HEK293 (cell line): ENCODE measurements around the gene TLX3.

Experiments used
- BCL11B ChIP-seq: fragments of 450-650 bp; formaldehyde crosslinking; IDR thresholded peaks from 2 replicates; pipeline ENCODE4 v1.5.1; 2016; ENCODE audit warnings: low read depth, missing biosample characterization, missing genetic modification characterization
- EGR2 ChIP-seq: fragments of 450-650 bp; formaldehyde crosslinking; IDR thresholded peaks from 2 replicates; pipeline ENCODE4 v1.5.1; 2016; ENCODE audit warnings: low read depth, missing biosample characterization, missing genetic modification characterization
- HOXC10 ChIP-seq: sonication (generic); formaldehyde crosslinking; IDR thresholded peaks from 2 replicates; pipeline ENCODE4 v1.8.1; 2023; ENCODE audit warnings: mild to moderate bottlenecking, missing genetic modification reagents
- KLF1 ChIP-seq: fragments of 450-650 bp; formaldehyde crosslinking; IDR thresholded peaks from 2 replicates; pipeline ENCODE4 v1.5.1; 2016; ENCODE audit warnings: missing biosample characterization, missing genetic modification characterization
- MYNN ChIP-seq: fragments of 450-650 bp; formaldehyde crosslinking; IDR thresholded peaks from 2 replicates; pipeline ENCODE4 v1.5.1; 2016; ENCODE audit warnings: missing biosample characterization, missing genetic modification characterization, borderline replicate concordance
- MZF1 ChIP-seq: fragments of 450-650 bp; formaldehyde crosslinking; IDR thresholded peaks from 2 replicates; pipeline ENCODE4 v1.5.1; 2017; ENCODE audit warnings: missing biosample characterization, missing genetic modification characterization, borderline replicate concordance
- YY2 ChIP-seq: fragments of 450-650 bp; formaldehyde crosslinking; IDR thresholded peaks from 2 replicates; pipeline ENCODE4 v1.5.1; 2016; ENCODE audit warnings: missing biosample characterization, missing genetic modification characterization
- ZFP37 ChIP-seq: fragments of 450-650 bp; formaldehyde crosslinking; IDR thresholded peaks from 2 replicates; pipeline ENCODE4 v1.5.1; 2016; ENCODE audit warnings: missing biosample characterization, missing genetic modification characterization
- ZNF112 ChIP-seq: fragments of 450-650 bp; formaldehyde crosslinking; IDR thresholded peaks from 2 replicates; pipeline ENCODE4 v1.5.0; 2017; ENCODE audit warnings: missing biosample characterization, missing genetic modification characterization
- ZNF132 ChIP-seq: fragments of 450-650 bp; formaldehyde crosslinking; IDR thresholded peaks from 2 replicates; pipeline ENCODE4 v1.5.1; 2017; ENCODE audit warnings: missing biosample characterization, missing genetic modification characterization, borderline replicate concordance
- ZNF157 ChIP-seq: fragments of 450-650 bp; formaldehyde crosslinking; IDR thresholded peaks from 2 replicates; pipeline ENCODE4 v1.5.1; 2016; ENCODE audit warnings: missing biosample characterization, missing genetic modification characterization
- ZNF248 ChIP-seq: fragments of 450-650 bp; formaldehyde crosslinking; IDR thresholded peaks from 2 replicates; pipeline ENCODE4 v1.5.1; 2017; ENCODE audit warnings: missing biosample characterization, missing genetic modification characterization
- ZNF274 ChIP-seq, 2 experiments: fragments of 200-500 bp in 1 of 2; fragments of 450-650 bp in 1 of 2; sonication (Bioruptor generic) in 1 of 2; formaldehyde crosslinking in 1 of 2; IDR thresholded peaks; 2 replicates each; pipeline versions ENCODE4 v1.5.1 to v1.6.1; 2014 to 2016; ENCODE audit warnings: borderline replicate concordance in 1 of 2, inconsistent platforms in 1 of 2, low read length in 1 of 2, missing biosample characterization in 1 of 2, missing genetic modification characterization in 1 of 2
- ZNF354C ChIP-seq: fragments of 450-650 bp; formaldehyde crosslinking; IDR thresholded peaks from 2 replicates; pipeline ENCODE4 v1.5.1; 2016; ENCODE audit warnings: missing biosample characterization, missing genetic modification characterization, low read depth, borderline replicate concordance
- ZNF366 ChIP-seq: fragments of 450-650 bp; formaldehyde crosslinking; conservative IDR thresholded peaks from 2 replicates; pipeline ENCODE4 v1.5.1; 2016; ENCODE audit warnings: missing biosample characterization, missing genetic modification characterization
- ZNF501 ChIP-seq: fragments of 450-650 bp; formaldehyde crosslinking; IDR thresholded peaks from 2 replicates; pipeline ENCODE4 v1.5.1; 2016; ENCODE audit warnings: missing biosample characterization, missing genetic modification characterization
- ZNF529 ChIP-seq: fragments of 450-650 bp; formaldehyde crosslinking; IDR thresholded peaks from 2 replicates; pipeline ENCODE4 v1.5.1; 2017; ENCODE audit warnings: missing genetic modification characterization, missing biosample characterization; ENCODE audit not compliant: insufficient replicate concordance
- ZNF548 ChIP-seq: fragments of 450-650 bp; formaldehyde crosslinking; IDR thresholded peaks from 2 replicates; pipeline ENCODE4 v1.5.1; 2016; ENCODE audit warnings: missing biosample characterization, missing genetic modification characterization
- ZNF555 ChIP-seq: fragments of 450-650 bp; formaldehyde crosslinking; conservative IDR thresholded peaks from 2 replicates; pipeline ENCODE4 v1.5.1; 2017; ENCODE audit warnings: missing biosample characterization, mild to moderate bottlenecking, missing genetic modification characterization, inconsistent platforms
- ZNF610 ChIP-seq: fragments of 450-650 bp; formaldehyde crosslinking; IDR thresholded peaks from 2 replicates; pipeline ENCODE4 v1.5.1; 2016; ENCODE audit warnings: missing biosample characterization, missing genetic modification characterization, borderline replicate concordance
- ZNF629 ChIP-seq: fragments of 450-650 bp; formaldehyde crosslinking; IDR thresholded peaks from 2 replicates; pipeline ENCODE4 v1.5.1; 2017; ENCODE audit warnings: missing biosample characterization, missing genetic modification characterization
- ZNF664 ChIP-seq: fragments of 450-650 bp; formaldehyde crosslinking; IDR thresholded peaks from 2 replicates; pipeline ENCODE4 v1.5.1; 2016; ENCODE audit warnings: missing biosample characterization, missing genetic modification characterization
- ZSCAN30 ChIP-seq: fragments of 450-650 bp; IDR thresholded peaks from 2 replicates; pipeline ENCODE4 v1.5.1; 2018; ENCODE audit warnings: missing biosample characterization, mild to moderate bottlenecking, missing genetic modification characterization, moderate library complexity
- ZXDB ChIP-seq: fragments of 450-650 bp; formaldehyde crosslinking; IDR thresholded peaks from 2 replicates; pipeline ENCODE4 v1.5.1; 2016; ENCODE audit warnings: missing biosample characterization, missing genetic modification characterization
- TF ChIP-seq, protein P1 (sequence below): fragments of 450-650 bp; formaldehyde crosslinking; IDR thresholded peaks from 2 replicates; pipeline ENCODE4 v1.5.1; 2016; ENCODE audit warnings: missing biosample characterization, missing genetic modification characterization
- TF ChIP-seq, protein P2 (sequence below): fragments of 450-650 bp; formaldehyde crosslinking; IDR thresholded peaks from 2 replicates; pipeline ENCODE4 v1.5.1; 2016; ENCODE audit warnings: missing biosample characterization, missing genetic modification characterization
- TF ChIP-seq, protein P3 (sequence below): fragments of 450-650 bp; formaldehyde crosslinking; IDR thresholded peaks from 2 replicates; pipeline ENCODE4 v1.5.1; 2016; ENCODE audit warnings: missing biosample characterization, missing genetic modification characterization
- TF ChIP-seq, protein P4 (sequence below): fragments of 450-650 bp; formaldehyde crosslinking; IDR thresholded peaks from 2 replicates; pipeline ENCODE4 v1.5.1; 2016; ENCODE audit warnings: missing biosample characterization, missing genetic modification characterization
- TF ChIP-seq, protein P5 (sequence below): fragments of 450-650 bp; formaldehyde crosslinking; IDR thresholded peaks from 2 replicates; pipeline ENCODE4 v1.5.1; 2017; ENCODE audit warnings: missing biosample characterization, missing genetic modification characterization

The TLX3 gene

DNA sequence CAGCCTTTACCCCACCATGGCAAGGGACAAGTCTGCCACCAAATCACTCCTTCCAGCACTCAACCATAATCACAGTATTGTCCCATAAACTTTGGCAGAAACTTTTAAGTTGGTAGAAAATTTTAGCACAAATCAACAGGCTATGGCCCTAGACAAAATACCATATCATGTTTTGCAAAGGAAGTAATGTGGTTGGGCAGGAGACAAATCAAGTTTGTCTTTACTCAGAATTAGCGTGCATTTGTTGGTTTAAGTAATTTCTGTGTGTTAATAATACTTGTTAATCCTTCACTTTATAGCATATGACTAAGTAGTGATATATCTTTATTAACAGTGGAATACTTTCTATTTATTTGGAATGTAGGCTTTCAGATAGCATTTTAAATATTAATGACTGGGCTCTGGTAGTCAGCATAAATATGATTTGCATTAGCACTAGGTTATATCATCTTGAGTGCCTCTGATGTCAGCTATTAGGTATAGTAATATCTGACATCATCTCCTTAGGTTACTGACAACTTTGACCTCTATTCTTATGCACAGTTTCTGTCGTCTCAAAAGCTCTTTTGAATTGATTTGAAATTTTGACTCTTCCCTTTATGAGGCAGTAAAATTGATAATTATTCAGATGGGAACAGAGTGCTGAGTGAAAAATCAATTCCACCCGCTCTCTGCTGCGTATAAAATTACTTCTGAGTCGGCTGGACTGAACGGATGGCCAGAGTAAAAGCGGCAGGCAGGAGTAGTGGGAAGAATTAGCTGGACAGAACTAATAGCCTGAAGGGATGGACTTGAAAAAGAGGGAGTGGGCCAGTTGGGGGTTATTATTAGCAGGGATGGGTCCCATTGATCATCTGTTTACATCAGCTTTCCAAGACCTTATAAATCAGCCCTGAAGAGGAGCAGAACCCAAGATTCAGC, 40.1 kb upstream of the TLX3 start (continued):
- TF ChIP-seq KLF1 (tag by site-specific recombination) = no peak
- TF ChIP-seq ZNF248 = no peak
- peak; percentile 87 for TF ChIP-seq ZNF629 (tag by site-specific recombination)
- TF ChIP-seq ZSCAN30 (tag by site-specific recombination) = no peak
- TF ChIP-seq ZNF548 = no peak
- TF ChIP-seq BCL11B (tag by site-specific recombination) = no peak
- no peak for TF ChIP-seq ZNF132 (tag by site-specific recombination)
- TF ChIP-seq, protein P1, sequence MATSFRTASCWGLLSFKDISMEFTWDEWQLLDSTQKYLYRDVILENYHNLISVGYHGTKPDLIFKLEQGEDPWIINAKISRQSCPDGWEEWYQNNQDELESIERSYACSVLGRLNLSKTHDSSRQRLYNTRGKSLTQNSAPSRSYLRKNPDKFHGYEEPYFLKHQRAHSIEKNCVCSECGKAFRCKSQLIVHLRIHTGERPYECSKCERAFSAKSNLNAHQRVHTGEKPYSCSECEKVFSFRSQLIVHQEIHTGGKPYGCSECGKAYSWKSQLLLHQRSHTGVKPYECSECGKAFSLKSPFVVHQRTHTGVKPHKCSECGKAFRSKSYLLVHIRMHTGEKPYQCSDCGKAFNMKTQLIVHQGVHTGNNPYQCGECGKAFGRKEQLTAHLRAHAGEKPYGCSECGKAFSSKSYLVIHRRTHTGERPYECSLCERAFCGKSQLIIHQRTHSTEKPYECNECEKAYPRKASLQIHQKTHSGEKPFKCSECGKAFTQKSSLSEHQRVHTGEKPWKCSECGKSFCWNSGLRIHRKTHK (tag by site-specific recombination) = no peak
- TF ChIP-seq ZNF610 (tag by site-specific recombination) = no peak
- TF ChIP-seq EGR2 (tag by site-specific recombination) = no peak
- no peak for TF ChIP-seq ZNF112
- no peak for TF ChIP-seq MYNN (tag by site-specific recombination)
- no peak for TF ChIP-seq ZNF274 (IDR thresholded peaks at IDR 0.05; ENCODE audit: low read length)
- no peak for TF ChIP-seq ZNF274 (tag by site-specific recombination; IDR thresholded peaks at IDR 0.05; ENCODE audit: borderline replicate concordance)
- peak; percentile 15; the same call in 1 of the 2 replicates for TF ChIP-seq ZNF366 (tag by site-specific recombination)
- no peak for TF ChIP-seq ZNF354C
- TF ChIP-seq MZF1 (tag by site-specific recombination) = no peak
- TF ChIP-seq ZNF664 = no peak
- no peak for TF ChIP-seq ZNF529 (tag by site-specific recombination)
- TF ChIP-seq, protein P2, sequence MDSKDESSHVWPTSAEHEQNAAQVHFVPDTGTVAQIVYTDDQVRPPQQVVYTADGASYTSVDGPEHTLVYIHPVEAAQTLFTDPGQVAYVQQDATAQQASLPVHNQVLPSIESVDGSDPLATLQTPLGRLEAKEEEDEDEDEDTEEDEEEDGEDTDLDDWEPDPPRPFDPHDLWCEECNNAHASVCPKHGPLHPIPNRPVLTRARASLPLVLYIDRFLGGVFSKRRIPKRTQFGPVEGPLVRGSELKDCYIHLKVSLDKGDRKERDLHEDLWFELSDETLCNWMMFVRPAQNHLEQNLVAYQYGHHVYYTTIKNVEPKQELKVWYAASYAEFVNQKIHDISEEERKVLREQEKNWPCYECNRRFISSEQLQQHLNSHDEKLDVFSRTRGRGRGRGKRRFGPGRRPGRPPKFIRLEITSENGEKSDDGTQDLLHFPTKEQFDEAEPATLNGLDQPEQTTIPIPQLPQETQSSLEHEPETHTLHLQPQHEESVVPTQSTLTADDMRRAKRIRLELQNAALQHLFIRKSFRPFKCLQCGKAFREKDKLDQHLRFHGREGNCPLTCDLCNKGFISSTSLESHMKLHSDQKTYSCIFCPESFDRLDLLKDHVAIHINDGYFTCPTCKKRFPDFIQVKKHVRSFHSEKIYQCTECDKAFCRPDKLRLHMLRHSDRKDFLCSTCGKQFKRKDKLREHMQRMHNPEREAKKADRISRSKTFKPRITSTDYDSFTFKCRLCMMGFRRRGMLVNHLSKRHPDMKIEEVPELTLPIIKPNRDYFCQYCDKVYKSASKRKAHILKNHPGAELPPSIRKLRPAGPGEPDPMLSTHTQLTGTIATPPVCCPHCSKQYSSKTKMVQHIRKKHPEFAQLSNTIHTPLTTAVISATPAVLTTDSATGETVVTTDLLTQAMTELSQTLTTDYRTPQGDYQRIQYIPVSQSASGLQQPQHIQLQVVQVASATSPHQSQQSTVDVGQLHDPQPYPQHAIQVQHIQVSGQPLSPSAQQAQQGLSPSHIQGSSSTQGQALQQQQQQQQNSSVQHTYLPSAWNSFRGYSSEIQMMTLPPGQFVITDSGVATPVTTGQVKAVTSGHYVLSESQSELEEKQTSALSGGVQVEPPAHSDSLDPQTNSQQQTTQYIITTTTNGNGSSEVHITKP = no peak
- TF ChIP-seq, protein P3, sequence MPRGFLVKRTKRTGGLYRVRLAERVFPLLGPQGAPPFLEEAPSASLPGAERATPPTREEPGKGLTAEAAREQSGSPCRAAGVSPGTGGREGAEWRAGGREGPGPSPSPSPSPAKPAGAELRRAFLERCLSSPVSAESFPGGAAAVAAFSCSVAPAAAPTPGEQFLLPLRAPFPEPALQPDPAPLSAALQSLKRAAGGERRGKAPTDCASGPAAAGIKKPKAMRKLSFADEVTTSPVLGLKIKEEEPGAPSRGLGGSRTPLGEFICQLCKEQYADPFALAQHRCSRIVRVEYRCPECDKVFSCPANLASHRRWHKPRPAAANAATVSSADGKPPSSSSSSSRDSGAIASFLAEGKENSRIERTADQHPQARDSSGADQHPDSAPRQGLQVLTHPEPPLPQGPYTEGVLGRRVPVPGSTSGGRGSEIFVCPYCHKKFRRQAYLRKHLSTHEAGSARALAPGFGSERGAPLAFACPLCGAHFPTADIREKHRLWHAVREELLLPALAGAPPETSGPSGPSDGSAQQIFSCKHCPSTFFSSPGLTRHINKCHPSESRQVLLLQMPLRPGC = no peak
- TF ChIP-seq, protein P4, sequence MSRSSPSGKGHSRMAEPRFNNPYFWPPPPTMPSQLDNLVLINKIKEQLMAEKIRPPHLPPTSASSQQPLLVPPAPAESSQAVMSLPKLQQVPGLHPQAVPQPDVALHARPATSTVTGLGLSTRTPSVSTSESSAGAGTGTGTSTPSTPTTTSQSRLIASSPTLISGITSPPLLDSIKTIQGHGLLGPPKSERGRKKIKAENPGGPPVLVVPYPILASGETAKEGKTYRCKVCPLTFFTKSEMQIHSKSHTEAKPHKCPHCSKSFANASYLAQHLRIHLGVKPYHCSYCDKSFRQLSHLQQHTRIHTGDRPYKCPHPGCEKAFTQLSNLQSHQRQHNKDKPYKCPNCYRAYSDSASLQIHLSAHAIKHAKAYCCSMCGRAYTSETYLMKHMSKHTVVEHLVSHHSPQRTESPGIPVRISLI (tag by site-specific recombination) = no peak
- no peak for TF ChIP-seq ZFP37 (tag by site-specific recombination)
- TF ChIP-seq YY2 (tag by site-specific recombination) = no peak
- no peak for TF ChIP-seq HOXC10
- TF ChIP-seq ZNF555 (tag by site-specific recombination) = no peak
- no peak for TF ChIP-seq ZXDB (tag by site-specific recombination)
- TF ChIP-seq, protein P5, sequence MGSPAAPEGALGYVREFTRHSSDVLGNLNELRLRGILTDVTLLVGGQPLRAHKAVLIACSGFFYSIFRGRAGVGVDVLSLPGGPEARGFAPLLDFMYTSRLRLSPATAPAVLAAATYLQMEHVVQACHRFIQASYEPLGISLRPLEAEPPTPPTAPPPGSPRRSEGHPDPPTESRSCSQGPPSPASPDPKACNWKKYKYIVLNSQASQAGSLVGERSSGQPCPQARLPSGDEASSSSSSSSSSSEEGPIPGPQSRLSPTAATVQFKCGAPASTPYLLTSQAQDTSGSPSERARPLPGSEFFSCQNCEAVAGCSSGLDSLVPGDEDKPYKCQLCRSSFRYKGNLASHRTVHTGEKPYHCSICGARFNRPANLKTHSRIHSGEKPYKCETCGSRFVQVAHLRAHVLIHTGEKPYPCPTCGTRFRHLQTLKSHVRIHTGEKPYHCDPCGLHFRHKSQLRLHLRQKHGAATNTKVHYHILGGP = no peak
- TF ChIP-seq ZNF157 (tag by site-specific recombination) = no peak
- no peak for TF ChIP-seq ZNF501 (tag by site-specific recombination)
